ENCODE results near the gene ADGRG1. TPM values are rescaled to one million over a fixed set of nuclear protein-coding genes. Genes with fewer than 3 reads are reported as not detected.

The ADGRG1 gene
- 1.8 TPM in 2 replicates for total RNA-seq

GRCh38 chr16:57628008-57628781 lies at the start of gene ADGRG1:
ADGRG1 (plus strand) TSS chr16:57628630; CDS start chr16:57650288, 21,658 bp downstream.

GRCh38 chr16:57668263-57668571 lies 39.8 kb downstream of the ADGRG1 start, which contains the start of gene ADGRG3:
ADGRG3 (plus strand) TSS chr16:57668306; CDS start chr16:57668348, 42 bp downstream.

GRCh38 chr16:57694725-57695679 lies 66.6 kb downstream of the ADGRG1 start, which contains the start of gene DRC7:
DRC7 (plus strand) TSS chr16:57694806; CDS start chr16:57697950, 3,144 bp downstream.

Other genes with a start within 250 kb of the ADGRG1 start
- gene CCL17, start 223.9 kb upstream of the ADGRG1 start, total RNA-seq: not detected in 2 replicates
- gene CIAPIN1, start 181.2 kb upstream of the ADGRG1 start, total RNA-seq: 29.0 and 35.3 TPM in 2 replicates
- gene COQ9, start 181.2 kb upstream of the ADGRG1 start, total RNA-seq: 35.7 and 41.9 TPM in 2 replicates
- 91.3 and 92.8 TPM in 2 replicates for gene POLR2C, start 166.0 kb upstream of the ADGRG1 start, total RNA-seq
- 18.2 and 19.6 TPM in 2 replicates for gene DOK4, start 142.1 kb upstream of the ADGRG1 start, total RNA-seq
- 9.1 and 10.9 TPM in 2 replicates for gene CCDC102A, start 92.1 kb upstream of the ADGRG1 start, total RNA-seq
- gene ADGRG5, start 86.0 kb upstream of the ADGRG1 start, total RNA-seq: not detected in 2 replicates
- gene ADGRG3, start 39.7 kb downstream of the ADGRG1 start, total RNA-seq: not detected in 2 replicates
- gene DRC7, start 66.2 kb downstream of the ADGRG1 start, total RNA-seq: not detected in 2 replicates
- gene KATNB1, start 107.1 kb downstream of the ADGRG1 start, total RNA-seq: 30.3 and 33.1 TPM in 2 replicates
- 27.1 and 28.1 TPM in 2 replicates for gene KIFC3, start 173.9 kb downstream of the ADGRG1 start, total RNA-seq

Measured in bronchus fibroblast of lung (primary cell).